Activated CD4-positive, alpha-beta T cell treated with anti-CD3 and anti-CD28 coated beads, Interleukin-2, amount 50 U/mL, for 48 hours (primary cell): ENCODE results near the gene ZSWIM5.
A peak's percentile ranks its signal among the peaks of the same experiment; 100 is the strongest.
"Not testable (repeated sequence)": the region's sequence is repeated elsewhere in the genome, so short reads cannot be mapped to it uniquely, and the experiment has no call there.

Source experiments
- DNase-seq, 2 experiments: peaks; one replicate each; pipeline ENCODE4 v3.0.0-alpha.2; 2020

The ZSWIM5 gene

GRCh38 chr1:45205910-45206721, at the start of gene ZSWIM5:
ZSWIM5 (minus strand) TSS chr1:45206605; CDS start chr1:45206350, 255 bp downstream.
- peak; percentile 63 to 65 for DNase-seq

DNA sequence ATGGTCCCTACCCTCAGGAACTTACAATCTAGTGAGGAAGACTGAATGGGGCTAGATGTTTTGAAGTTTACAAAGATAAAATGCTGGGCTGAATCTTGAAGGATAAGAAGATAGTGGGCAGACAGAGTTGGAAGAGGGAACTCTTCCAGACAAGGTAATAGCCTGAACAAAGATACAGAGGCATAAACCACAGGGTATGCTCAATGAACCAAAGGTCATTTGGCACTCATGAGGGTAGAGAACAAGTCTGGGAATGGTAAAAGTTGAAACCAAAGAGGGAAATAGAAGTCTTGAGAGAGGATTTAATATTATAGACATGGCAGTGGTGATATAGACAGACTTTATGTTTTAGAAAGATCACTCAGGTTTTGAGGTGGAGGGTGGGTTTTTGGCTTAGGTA, 48.1 kb upstream of the ZSWIM5 start:
- DNase-seq, result no peak

DNA sequence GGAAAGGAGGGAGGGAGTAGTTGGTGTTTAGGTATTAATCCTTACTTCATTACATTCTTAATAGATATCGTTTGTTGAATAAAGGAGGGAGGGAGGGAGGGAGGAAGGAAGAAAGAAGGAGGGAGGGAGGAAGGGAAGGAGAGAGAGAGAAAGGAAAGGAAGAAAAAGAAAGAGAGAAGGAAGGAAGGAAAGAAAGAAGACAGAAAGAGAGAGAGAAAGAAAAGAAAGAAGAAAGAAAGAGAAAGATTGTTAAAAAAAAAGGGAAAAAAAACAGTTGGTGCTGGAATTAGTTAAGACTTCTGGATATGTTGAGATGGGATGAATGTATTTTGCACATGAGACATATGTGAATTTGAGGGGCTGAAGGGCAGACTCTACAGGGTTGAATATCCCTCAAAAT, 44.1 kb upstream of the ZSWIM5 start:
- no peak for DNase-seq

GRCh38 chr1:45248004-45248403, 41.6 kb upstream of the ZSWIM5 start:
- not testable (repeated sequence) for DNase-seq

GRCh38 chr1:45246760-45247159, 40.4 kb upstream of the ZSWIM5 start:
- peak in 1 of 2 experiments; percentile 9 for DNase-seq

GRCh38 chr1:45246359-45246758, 40.0 kb upstream of the ZSWIM5 start:
- DNase-seq, result peak in 1 of 2 experiments; percentile 10

DNA sequence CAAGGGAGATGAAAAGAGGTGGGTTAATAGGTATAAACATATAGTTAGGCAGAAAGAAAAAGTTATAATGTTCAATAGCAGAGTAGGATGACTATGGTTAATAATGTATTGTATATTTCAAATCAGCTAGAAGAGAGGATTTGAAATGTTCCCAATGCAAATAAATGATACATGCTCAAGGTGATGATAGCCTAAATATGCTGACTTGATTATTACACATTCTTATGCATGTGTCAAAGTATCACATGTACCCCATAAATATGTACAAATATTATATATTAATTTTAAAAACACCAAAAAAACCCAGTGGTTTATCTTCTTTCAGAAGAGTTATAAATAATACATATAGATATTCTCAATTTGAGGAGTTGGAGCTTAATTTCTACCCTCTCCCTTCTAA, 38.3 kb upstream of the ZSWIM5 start:
- no peak for DNase-seq

DNA sequence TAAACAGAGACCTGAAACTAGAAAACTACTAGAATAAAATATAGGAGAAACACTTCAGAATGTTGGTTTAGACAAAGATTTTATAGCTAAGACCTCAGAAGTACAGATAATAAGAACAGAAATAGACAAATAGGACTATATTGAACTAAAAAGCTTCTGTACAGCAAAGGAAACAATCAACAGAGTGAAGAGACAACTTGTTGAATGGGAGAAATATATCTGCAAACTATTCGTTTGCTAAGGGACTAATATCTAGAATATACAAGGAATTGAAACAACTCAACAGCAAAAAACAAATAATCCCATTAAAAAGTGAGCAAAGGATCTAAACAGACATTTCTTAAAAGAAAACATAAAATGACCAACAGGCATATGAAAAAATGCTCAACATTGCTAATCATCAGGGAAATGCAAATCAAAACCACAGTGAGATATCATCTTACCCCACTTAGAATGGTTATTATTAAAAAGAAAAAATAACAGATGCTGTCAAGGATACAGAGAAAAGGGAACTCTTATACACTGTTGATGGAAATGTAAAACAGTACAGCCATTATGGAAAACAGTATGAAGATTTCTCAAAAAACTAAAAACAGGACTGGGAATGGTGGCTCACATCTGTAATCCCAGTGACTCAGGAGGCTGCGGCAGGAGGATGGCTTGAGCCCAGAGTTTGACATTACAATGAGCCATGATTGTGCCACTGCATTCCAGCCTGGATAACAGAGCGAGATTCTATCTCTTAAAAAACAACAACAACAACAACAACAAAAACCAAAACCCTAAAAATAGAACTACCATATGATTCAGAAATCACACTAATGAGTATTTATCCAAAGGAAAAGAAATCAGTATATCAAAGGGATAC, 37.3 kb upstream of the ZSWIM5 start:
- no peak for DNase-seq

GRCh38 chr1:45238846-45239245, 32.4 kb upstream of the ZSWIM5 start:
- no peak for DNase-seq

- no peak for DNase-seq
Measured at GRCh38 chr1:45236136-45236535, 29.7 kb upstream of the ZSWIM5 start.

DNA sequence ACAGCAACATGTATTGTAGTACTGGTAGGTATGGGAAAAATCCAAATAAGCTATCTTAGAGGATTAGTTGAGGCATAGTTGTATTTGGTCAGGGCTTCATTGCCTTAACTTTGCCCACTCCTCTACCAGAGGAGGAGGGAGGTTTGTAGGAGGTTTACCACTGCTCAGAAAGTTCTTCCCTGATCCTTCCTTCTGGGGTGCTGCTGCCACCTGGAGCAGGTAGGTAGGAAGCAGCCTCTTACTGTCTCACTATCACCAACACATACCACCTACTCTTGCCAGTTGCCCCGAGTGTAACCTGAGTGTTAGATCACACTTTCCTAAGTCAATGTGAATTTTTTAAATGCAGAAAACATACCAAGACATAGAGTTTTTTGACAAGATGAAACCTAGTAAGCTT, 24.1 kb upstream of the ZSWIM5 start:
- DNase-seq, result no peak

DNA sequence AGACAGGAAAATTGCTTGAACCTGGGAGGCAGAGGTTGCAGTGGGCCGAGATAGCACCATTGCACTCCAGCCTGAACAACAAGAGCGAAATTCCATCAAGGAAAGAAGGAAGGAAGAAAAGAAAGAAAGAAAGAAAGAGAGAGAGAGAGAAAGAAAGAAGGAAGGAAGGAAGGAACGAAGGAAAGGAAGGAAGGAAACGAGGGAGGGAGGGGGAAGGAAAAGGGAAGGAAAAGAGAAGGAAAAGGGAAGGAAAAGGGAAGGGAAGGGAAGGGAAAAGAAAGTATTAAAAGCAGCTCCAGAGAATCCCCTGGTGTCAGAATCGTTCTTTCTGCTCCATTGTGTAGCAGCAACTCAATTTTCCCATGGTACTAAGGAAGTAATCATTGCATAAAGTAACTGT, 19.2 kb upstream of the ZSWIM5 start:
- DNase-seq, result no peak

DNA sequence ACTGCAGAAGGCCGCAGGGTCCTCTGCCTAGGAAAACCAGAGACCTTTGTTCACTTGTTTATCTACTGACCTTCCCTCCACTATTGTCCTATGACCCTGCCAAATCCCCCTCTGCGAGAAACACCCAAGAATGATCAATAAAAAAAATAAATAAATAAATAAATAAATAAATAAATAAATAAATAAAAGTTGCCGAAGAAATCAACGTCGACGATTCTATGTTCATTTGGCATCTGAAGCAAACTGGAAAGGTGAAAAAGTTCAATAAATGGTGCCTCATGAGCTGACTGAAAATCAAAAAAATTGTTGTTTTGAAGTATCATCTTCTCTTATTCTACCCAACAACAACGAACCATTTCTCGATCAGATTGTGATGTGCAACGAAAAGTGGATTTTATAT, 17.3 kb upstream of the ZSWIM5 start:
- not testable (repeated sequence) for DNase-seq

GRCh38 chr1:45221716-45222115, 15.3 kb upstream of the ZSWIM5 start:
- DNase-seq, result no peak

DNA sequence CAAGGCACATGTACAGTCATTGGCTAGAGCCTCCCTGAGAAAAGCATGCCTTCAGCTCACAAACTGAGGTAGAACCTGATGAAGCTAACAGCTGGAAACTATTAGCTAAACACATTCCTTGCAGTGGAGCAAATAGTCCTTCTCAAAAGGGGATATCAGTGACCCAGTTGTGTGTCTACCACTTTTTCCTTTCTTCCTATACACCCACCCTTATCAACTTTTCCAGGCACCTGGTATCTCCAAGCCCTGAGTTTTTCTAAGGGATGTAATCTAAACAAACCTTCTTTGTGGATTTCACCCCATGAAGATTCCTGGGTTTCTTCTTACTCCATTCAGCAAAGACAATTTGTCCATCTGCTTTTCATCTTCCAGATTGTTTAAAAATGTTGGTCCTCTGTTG, 10.5 kb upstream of the ZSWIM5 start:
- no peak for DNase-seq

DNA sequence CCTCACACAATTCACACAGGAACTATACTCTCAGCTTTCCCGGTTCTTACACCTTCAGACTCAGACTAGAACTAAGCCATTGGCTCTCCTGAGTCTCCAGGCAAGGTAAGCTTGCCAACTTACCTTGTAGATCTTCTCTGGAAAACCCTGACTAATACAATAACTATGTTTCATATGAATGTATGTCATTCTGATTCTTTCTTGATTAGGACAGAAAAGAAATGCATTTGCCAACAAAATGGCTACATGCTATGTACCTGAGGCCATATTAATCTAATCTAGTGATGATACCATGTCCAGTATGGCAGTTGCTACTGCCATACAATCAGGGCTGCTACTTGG, 9.8 kb upstream of the ZSWIM5 start:
- DNase-seq, result no peak

GRCh38 chr1:45215485-45216199, 9.2 kb upstream of the ZSWIM5 start:
- no peak for DNase-seq

DNA sequence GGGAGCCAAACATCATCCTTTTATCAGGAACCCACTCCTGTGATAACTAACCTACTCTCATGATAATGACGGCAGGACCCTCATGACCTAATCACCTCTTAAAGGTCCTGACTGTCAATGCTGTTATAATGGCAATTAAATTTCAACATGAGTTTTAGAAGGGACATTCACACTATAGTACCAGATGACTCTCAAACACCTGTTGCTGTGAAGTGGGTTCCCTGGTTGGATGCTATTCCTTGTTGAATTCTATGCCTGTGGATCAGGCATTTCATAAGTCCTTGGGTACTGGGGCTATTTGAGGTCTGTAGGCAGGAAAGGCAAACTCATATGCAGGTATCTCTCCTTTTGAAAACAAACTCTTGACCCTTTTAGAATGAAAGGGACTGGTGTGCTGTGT, 7.5 kb upstream of the ZSWIM5 start:
- DNase-seq, result no peak

- no peak for DNase-seq
Measured at GRCh38 chr1:45211076-45211475, 4.7 kb upstream of the ZSWIM5 start.

DNA sequence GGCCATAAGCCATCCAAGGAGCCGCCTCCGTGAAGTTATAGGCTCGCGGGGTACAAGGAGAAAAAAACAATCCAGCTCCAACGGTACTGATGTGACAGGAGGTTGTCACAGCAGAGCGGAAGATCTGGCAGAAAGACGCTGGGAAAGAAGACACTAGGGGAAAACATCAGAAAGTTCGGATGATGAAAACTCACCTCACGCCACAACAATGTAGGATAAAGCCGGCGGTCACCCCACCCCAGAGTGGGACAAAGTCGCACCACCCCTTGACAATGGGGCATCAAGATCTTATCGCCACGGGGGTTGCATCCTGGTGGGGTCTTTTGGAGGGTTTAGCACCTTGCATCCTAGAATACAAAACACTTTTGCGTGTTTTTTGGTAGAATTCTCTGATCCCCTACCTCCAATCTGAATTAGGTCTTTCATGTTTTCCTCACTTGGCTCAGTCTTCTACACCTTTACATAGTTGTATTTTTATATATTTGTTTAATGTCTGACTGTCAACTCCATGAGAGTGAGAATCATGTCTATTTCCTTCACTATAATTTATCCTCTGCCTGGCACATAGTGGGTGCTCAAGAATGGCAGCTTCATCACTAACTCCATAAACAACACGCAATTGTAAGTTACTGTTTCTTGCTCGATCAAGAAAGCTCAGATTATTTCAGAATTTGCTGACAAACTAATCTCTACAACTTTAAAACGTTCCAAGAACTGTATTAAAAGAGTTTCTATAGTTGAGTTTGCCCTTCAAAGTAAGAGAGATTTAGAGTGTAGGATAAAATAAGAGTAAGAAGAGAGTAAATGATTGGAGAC, 611 bp upstream of the ZSWIM5 start:
- DNase-seq, result no peak

DNA sequence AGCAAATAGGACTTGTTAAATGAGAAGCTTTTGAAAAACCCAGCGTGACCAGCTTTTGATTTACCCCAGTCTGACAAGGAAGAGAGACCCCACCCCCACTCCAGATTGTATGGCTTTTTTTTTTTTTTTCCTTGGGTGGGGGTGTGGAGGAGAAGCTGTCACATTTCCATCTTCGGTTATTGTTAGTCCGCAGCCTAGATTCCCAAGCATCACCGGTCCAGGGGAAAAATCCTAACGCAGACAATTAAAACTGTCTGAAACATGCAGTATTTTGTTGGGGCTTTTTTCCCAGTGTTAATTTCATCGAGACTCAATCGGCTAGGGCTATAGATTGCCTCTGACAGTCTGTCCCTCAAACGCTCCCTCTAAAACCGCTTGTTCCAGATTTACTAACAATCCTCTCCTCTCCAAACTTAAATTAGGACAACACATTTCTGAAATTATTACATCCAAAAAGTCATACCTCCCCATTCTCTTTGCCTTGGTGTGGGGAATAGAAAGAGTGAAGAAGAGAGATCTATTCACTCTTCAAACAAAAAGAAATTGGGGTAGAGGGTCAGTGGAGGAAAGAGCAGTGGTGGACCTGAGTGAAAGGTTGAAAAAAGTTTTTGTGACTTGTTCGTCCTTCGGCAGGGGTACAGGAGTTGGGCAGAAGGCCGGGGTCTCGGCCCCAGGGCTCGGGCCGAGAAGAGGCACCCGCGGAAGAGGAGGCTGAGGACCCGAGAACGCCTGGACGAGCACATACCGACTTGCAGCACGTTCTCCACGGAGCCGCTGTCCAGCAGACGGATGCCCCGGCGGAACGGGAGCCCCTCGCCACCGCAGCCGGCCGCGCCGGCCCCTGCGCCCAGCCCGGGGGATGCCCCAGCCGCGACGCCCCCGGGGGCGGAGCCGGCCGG, 1.1 kb downstream of the ZSWIM5 start:
- peak; percentile 26 to 39 for DNase-seq
